Mammary epithelial cell (primary cell): Measurements from ENCODE around the gene GPR141.

ENCODE experiments used
- CTCF ChIP-seq, 2 donors: IDR thresholded peaks in 1 of 2; conservative IDR thresholded peaks in 1 of 2; 2 replicates each; pipeline ENCODE4 v1.5.1; 2011 to 2012; ENCODE audit warnings: inconsistent platforms in 2 of 2, low read length in 2 of 2, mild to moderate bottlenecking in 2 of 2, control low read depth in 1 of 2, low read depth in 1 of 2; ENCODE audit not compliant: insufficient read depth in 1 of 2; ENCODE audit errors: extremely low read depth in 1 of 2
- EZH2 ChIP-seq: IDR thresholded peaks from 2 replicates; pipeline ENCODE4 v1.6.1; 2012; ENCODE audit warnings: low read length, inconsistent platforms, borderline replicate concordance

- TF ChIP-seq CTCF (conservative IDR thresholded peaks at IDR 0.05 in 1 of 2, IDR thresholded peaks at IDR 0.05 in 1 of 2; ENCODE audit: extremely low read depth in 1 of 2, insufficient read depth in 1 of 2, low read depth in 1 of 2, low read length in 2 of 2): no peak
- no peak for TF ChIP-seq EZH2
Observed at GRCh38 chr7:37645282-37646050, 38.1 kb upstream of the GPR141 start.
